Measurements from ENCODE around the gene VAV1. TPM values are rescaled to one million over a fixed set of nuclear protein-coding genes. Genes with fewer than 3 reads are reported as not detected.

The VAV1 gene
- total RNA-seq, 1 experiment from 2014 or later: 7.5 TPM

DNA sequence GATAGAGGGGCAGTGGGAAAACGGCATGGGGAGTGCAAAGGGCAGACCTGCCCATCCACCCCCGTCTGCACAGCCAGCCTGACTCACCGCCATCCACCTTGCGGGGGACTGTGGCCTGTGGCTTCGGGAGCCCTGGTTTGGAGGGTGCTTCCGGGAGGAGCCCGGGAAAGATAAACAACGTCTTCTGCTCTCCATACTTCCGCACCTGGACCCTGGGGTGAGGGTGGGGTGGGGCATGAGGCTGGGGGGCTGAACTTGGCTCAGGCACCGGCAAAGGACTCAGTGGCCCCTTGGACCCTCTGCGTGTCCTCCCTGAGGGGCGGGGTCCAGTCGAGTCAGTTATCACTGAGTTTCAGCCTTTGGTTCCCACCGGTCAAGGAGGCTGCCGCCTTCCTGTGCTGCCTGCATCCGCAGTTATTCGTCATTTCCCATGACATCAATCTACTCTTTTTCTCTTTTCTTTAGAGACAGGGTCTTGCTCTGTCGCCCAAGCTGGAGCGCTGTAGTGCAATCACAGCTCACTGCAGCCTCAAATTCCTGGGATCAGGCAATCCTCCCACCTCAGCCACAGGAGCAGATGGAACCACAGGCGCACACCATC lies 38.3 kb upstream of the VAV1 start:
- H3K4me1 ChIP-seq (replicated peaks; ENCODE audit: insufficient read depth): peaks cover 13% of the 10 kb centered on the region
- no peak overlapping the region for H2AFZ ChIP-seq
- DNase-seq: no peak
- H3K4me3 ChIP-seq: no peak overlapping the region
- H3K4me2 ChIP-seq: no peak overlapping the region
- ChIA-PET CTCF (no interaction called here), POLR2A (ENCODE audit: unreplicated experiment) (no interaction called here)
- intact Hi-C loops (cut with micrococcal nuclease; ENCODE audit: unreplicated experiment): no loop called here
- H3K79me2 ChIP-seq (ENCODE audit: low read depth): peaks cover 13% of the 10 kb centered on the region; the same call in 1 of the 2 replicates
- no peaks in the 10 kb centered on the region for H3K9me3 ChIP-seq (ENCODE audit: insufficient read depth, low read depth)
- no peaks in the 10 kb centered on the region for H4K20me1 ChIP-seq (ENCODE audit: insufficient read depth)
- no TSS peak for BruUV-seq (replicated peaks)
- no peak overlapping the region for H3K27ac ChIP-seq
- H3K36me3 ChIP-seq (ENCODE audit: low read depth): no peaks in the 10 kb centered on the region
- H3F3A ChIP-seq (ENCODE audit: insufficient read depth, low read depth): peaks cover 28% of the 10 kb centered on the region
- no peaks in the 10 kb centered on the region for H3K27me3 ChIP-seq (ENCODE audit: insufficient read depth, low read depth)
- TF ChIP-seq, protein P1, sequence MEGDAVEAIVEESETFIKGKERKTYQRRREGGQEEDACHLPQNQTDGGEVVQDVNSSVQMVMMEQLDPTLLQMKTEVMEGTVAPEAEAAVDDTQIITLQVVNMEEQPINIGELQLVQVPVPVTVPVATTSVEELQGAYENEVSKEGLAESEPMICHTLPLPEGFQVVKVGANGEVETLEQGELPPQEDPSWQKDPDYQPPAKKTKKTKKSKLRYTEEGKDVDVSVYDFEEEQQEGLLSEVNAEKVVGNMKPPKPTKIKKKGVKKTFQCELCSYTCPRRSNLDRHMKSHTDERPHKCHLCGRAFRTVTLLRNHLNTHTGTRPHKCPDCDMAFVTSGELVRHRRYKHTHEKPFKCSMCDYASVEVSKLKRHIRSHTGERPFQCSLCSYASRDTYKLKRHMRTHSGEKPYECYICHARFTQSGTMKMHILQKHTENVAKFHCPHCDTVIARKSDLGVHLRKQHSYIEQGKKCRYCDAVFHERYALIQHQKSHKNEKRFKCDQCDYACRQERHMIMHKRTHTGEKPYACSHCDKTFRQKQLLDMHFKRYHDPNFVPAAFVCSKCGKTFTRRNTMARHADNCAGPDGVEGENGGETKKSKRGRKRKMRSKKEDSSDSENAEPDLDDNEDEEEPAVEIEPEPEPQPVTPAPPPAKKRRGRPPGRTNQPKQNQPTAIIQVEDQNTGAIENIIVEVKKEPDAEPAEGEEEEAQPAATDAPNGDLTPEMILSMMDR (conservative IDR thresholded peaks at IDR 0.05): no peak
- TF ChIP-seq EZH2 (IDR thresholded peaks at IDR 0.05; ENCODE audit: low read depth): no peak
- H3K9me2 ChIP-seq (ENCODE audit: insufficient read depth): no peaks in the 10 kb centered on the region

DNA sequence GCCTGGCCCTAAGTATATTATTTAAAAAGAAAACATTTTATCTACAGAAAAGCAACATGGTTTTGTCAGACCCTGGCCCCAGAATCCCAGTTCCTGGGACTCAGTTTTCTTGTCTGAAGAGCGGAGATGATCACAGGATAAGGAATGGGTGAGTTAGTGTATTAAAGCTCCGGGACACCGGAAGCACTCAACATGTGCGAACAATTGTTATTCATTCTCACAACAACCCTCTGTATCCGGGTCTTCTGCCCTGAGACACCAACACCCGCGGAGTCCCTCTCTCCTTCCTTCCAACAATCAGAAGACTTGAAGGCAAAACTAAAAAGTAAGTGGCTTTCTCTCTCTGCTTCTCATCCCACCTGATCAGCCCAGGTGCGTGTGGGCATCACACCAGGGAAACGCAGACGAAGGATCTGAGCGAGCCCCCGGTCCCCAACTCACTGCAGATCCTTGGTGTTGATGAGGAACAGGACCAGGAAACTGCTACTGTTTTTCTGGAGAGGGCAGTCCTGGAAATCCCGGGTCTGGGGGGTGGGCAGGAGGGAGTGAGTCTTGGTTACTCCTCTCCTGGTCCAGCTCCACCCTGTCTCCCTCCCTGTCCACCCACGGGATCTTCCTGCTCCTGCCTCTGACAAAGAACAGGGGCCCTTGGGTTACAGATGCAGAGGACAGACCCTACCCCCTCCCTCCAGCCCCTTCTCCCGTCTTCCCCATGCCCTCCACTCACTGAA lies 37.2 kb upstream of the VAV1 start:
- ChIA-PET CTCF (no interaction called here), POLR2A (ENCODE audit: unreplicated experiment) (no interaction called here)
- no peaks in the 10 kb centered on the region for H3K27me3 ChIP-seq (ENCODE audit: insufficient read depth, low read depth)
- peaks cover 28% of the 10 kb centered on the region for H3F3A ChIP-seq (ENCODE audit: insufficient read depth, low read depth)
- BruUV-seq (replicated peaks): no TSS peak
- no peaks in the 10 kb centered on the region for H3K9me2 ChIP-seq (ENCODE audit: insufficient read depth)
- H3K4me1 ChIP-seq (replicated peaks; ENCODE audit: insufficient read depth): peaks cover 14% of the 10 kb centered on the region
- no peaks in the 10 kb centered on the region for H3K9me3 ChIP-seq (ENCODE audit: insufficient read depth, low read depth)
- H4K20me1 ChIP-seq (ENCODE audit: insufficient read depth): no peaks in the 10 kb centered on the region
- H3K4me3 ChIP-seq: peak overlapping the region; percentile 82; the same call in 1 of the 2 replicates
- TF ChIP-seq EZH2 (IDR thresholded peaks at IDR 0.05; ENCODE audit: low read depth): no peak
- TF ChIP-seq, protein P1 (conservative IDR thresholded peaks at IDR 0.05): no peak
- H2AFZ ChIP-seq: no peak overlapping the region
- no peak for DNase-seq
- H3K36me3 ChIP-seq (ENCODE audit: low read depth): no peaks in the 10 kb centered on the region
- H3K79me2 ChIP-seq (ENCODE audit: low read depth): peaks cover 21% of the 10 kb centered on the region
- peak overlapping the region; percentile 81 for H3K27ac ChIP-seq
- H3K4me2 ChIP-seq: peak overlapping the region; percentile 79
- intact Hi-C loops (cut with micrococcal nuclease; ENCODE audit: unreplicated experiment): loop anchor here (5.0 kb wide), 2 partner anchors 273 to 608 kb away; partner anchors contain the start of gene CRB3

DNA sequence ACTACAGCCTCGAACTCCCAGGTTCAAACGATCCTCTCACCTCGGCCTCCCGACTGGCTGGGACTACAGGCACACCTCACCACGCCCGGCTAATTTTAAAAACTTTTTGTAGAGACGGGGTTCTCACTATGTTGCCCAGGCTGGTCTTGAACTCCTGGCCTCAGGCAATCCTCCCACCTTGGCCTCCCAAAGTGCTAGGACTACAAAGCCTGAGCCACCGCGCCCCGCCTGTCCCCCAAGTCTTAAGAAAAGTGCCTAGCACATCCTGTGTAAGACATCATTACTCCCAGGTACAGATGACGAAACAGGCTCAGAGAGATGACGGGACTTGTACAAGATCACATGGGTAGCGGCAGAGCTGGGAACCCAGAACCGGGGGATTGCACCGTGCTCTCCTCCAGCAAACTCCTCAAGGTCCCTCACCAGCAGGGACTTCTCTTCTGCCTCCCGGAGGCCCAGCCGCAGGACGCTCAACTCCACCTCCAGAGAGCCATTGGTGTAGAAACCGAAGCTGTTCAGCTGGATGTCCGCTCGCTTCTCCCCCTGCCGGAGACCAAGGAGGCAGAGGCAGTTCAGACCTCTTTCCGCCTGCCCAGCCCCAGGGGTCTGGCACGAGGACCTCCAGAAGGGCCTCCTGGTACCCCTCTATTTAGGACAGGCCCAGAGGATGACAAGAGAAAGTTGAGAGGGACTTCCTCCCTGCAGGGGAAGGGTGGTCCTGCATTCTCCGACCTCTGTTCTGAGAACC lies 36.2 kb upstream of the VAV1 start:
- Histone ChIP-seq H3K9me3 (ENCODE audit: insufficient read depth, low read depth) (no peaks in the 10 kb centered on the region), H3K36me3 (ENCODE audit: low read depth) (no peaks in the 10 kb centered on the region), H3K79me2 (ENCODE audit: low read depth) (peaks cover 31% of the 10 kb centered on the region), H3K4me3 (peak overlapping the region; percentile 82), H2AFZ (peak overlapping the region; percentile 76), H3K4me1 (replicated peaks; ENCODE audit: insufficient read depth) (peaks cover 16% of the 10 kb centered on the region), H3F3A (ENCODE audit: insufficient read depth, low read depth) (peaks cover 28% of the 10 kb centered on the region), H3K27me3 (ENCODE audit: insufficient read depth, low read depth) (no peaks in the 10 kb centered on the region), H3K27ac (peak overlapping the region; percentile 81), H4K20me1 (ENCODE audit: insufficient read depth) (0 out of 2 replicates have a peak, but pooled peaks cover 5% of the 10 kb centered on the region), H3K4me2 (peak overlapping the region; percentile 79), H3K9me2 (ENCODE audit: insufficient read depth) (no peaks in the 10 kb centered on the region)
- peak; percentile 72 to 83 for DNase-seq
- CTCF ChIA-PET: interaction anchor here (0.5 kb wide), 2 partner anchors 16 to 55 kb away, joined by 6 to 12 read pairs; partner anchors contain the start of gene C3
- POLR2A ChIA-PET (ENCODE audit: unreplicated experiment): no interaction called here
- TF ChIP-seq, protein P1 (conservative IDR thresholded peaks at IDR 0.05): peak; percentile 57; the same call in 1 of the 2 replicates
- no peak for TF ChIP-seq EZH2 (IDR thresholded peaks at IDR 0.05; ENCODE audit: low read depth)
- intact Hi-C loops (cut with micrococcal nuclease; ENCODE audit: unreplicated experiment): loop anchor here (1.0 to 5.0 kb wide), 4 partner anchors 104 to 609 kb away; partner anchors contain the start of gene CRB3
- BruUV-seq (replicated peaks): no TSS peak
